HFFc6 (cell line): ENCODE measurements around the gene GRID1. TPM values are rescaled to one million over a fixed set of nuclear protein-coding genes. Genes with fewer than 3 reads are reported as not detected.
"Not testable (repeated sequence)": the region's sequence is repeated elsewhere in the genome, so short reads cannot be mapped to it uniquely, and the experiment has no call there.

Experiments used
- DNase-seq: peaks from one replicate; pipeline ENCODE4 v3.0.0-alpha.2; 2018
- H3K27ac Mint-ChIP-seq: 2 replicates; pipeline ENCODE4 v1.8.0; 2020; ENCODE audit warnings: mild to moderate bottlenecking, mixed read lengths
- H3K27me3 Mint-ChIP-seq: 2 replicates; pipeline ENCODE4 v1.8.0; 2021; ENCODE audit warnings: mild to moderate bottlenecking, moderate library complexity, mixed read lengths; ENCODE audit not compliant: insufficient read depth
- H3K36me3 Mint-ChIP-seq: 2 replicates; pipeline ENCODE4 v1.8.0; 2021; ENCODE audit warnings: low read depth, mixed read lengths
- H3K4me1 Mint-ChIP-seq: 2 replicates; pipeline ENCODE4 v1.8.0; 2020; ENCODE audit warnings: low read depth, mixed read lengths
- H3K4me3 Mint-ChIP-seq: 2 replicates; pipeline ENCODE4 v1.8.0; 2020; ENCODE audit warnings: mild to moderate bottlenecking, moderate library complexity, mixed read lengths
- H3K9me3 Mint-ChIP-seq: 2 replicates; pipeline ENCODE4 v1.8.0; 2020; ENCODE audit warnings: mild to moderate bottlenecking, mixed read lengths
- CTCF ChIP-seq: fragments of 200-600 bp; sonication (generic); IDR thresholded peaks from 2 replicates; pipeline ENCODE4 v1.5.0; 2021; ENCODE audit warnings: antibody characterized with exemption, mild to moderate bottlenecking
- total RNA-seq, 6 experiments: library from RNA; stranded (reverse); fragmentation: NEBNext Ultra II Directional; extraction: Animal tissue kit (Norgen Biotek cat#: 25700); gene quantifications; 2 replicates in 1 of 6; 3 replicates in 5 of 6; pipeline ENCODE4 v1.2.3, GENCODE V29; 2021

Gene GRID1
- total RNA-seq, 6 experiments from 2014 or later, result not detected

- no peak overlapping the region for H3K27ac Mint-ChIP-seq
- H3K4me3 Mint-ChIP-seq, result no peak overlapping the region
- H3K9me3 Mint-ChIP-seq, result peaks cover 32% of the 10 kb centered on the region
- no peak for TF ChIP-seq CTCF
- H3K36me3 Mint-ChIP-seq, result no peaks in the 10 kb centered on the region
- DNase-seq, result no peak
- no peaks in the 10 kb centered on the region for H3K27me3 Mint-ChIP-seq
- H3K4me1 Mint-ChIP-seq, result no peaks in the 10 kb centered on the region
Measured at GRCh38 chr10:85946713-85947326, 419.8 kb downstream of the GRID1 start.

- H3K4me3 Mint-ChIP-seq, result no peak overlapping the region
- no peaks in the 10 kb centered on the region for H3K4me1 Mint-ChIP-seq
- no peaks in the 10 kb centered on the region for H3K36me3 Mint-ChIP-seq
- H3K9me3 Mint-ChIP-seq, result peaks cover 37% of the 10 kb centered on the region
- no peak for TF ChIP-seq CTCF
- H3K27ac Mint-ChIP-seq, result no peak overlapping the region
- no peak for DNase-seq
- H3K27me3 Mint-ChIP-seq, result peaks cover 1% of the 10 kb centered on the region; the same call in 1 of the 2 replicates
Measured at GRCh38 chr10:85936161-85936560, 430.4 kb downstream of the GRID1 start.

GRCh38 chr10:85934586-85934985 lies 432.0 kb downstream of the GRID1 start:
- DNase-seq, result no peak
- no peaks in the 10 kb centered on the region for H3K36me3 Mint-ChIP-seq
- peaks cover 30% of the 10 kb centered on the region for H3K9me3 Mint-ChIP-seq
- TF ChIP-seq CTCF, result no peak
- H3K4me3 Mint-ChIP-seq, result no peak overlapping the region
- peaks cover 1% of the 10 kb centered on the region; the same call in 1 of the 2 replicates for H3K27me3 Mint-ChIP-seq
- H3K27ac Mint-ChIP-seq, result no peak overlapping the region
- H3K4me1 Mint-ChIP-seq, result no peaks in the 10 kb centered on the region

GRCh38 chr10:85929993-85930392 lies 436.6 kb downstream of the GRID1 start:
- not testable (repeated sequence) for H3K36me3 Mint-ChIP-seq, H3K27ac Mint-ChIP-seq, H3K4me1 Mint-ChIP-seq, H3K4me3 Mint-ChIP-seq, DNase-seq, H3K27me3 Mint-ChIP-seq
- peaks cover 37% of the 10 kb centered on the region for H3K9me3 Mint-ChIP-seq

GRCh38 chr10:85927952-85928665 lies 438.5 kb downstream of the GRID1 start:
- H3K27ac Mint-ChIP-seq, result no peak overlapping the region
- no peak for TF ChIP-seq CTCF
- peaks cover 1% of the 10 kb centered on the region; the same call in 1 of the 2 replicates for H3K27me3 Mint-ChIP-seq
- peaks cover 45% of the 10 kb centered on the region for H3K9me3 Mint-ChIP-seq
- no peaks in the 10 kb centered on the region for H3K4me1 Mint-ChIP-seq
- H3K36me3 Mint-ChIP-seq, result no peaks in the 10 kb centered on the region
- no peak for DNase-seq
- H3K4me3 Mint-ChIP-seq, result no peak overlapping the region

GRCh38 chr10:85926986-85927385 lies 439.6 kb downstream of the GRID1 start:
- Mint-ChIP-seq H3K27ac (no peak overlapping the region), H3K4me1 (no peaks in the 10 kb centered on the region), H3K36me3 (no peaks in the 10 kb centered on the region), H3K4me3 (no peak overlapping the region), H3K27me3 (no peaks in the 10 kb centered on the region), H3K9me3 (peaks cover 47% of the 10 kb centered on the region)
- DNase-seq, result no peak
- no peak for TF ChIP-seq CTCF
